NCI-H2107 (cell line): ENCODE results near the gene NLGN4X.

Experiments used
- DNase-seq: peaks from one replicate; lab custom pipeline; 2025; lab: John Stamatoyannopoulos, UW

NLGN4X gene

DNA sequence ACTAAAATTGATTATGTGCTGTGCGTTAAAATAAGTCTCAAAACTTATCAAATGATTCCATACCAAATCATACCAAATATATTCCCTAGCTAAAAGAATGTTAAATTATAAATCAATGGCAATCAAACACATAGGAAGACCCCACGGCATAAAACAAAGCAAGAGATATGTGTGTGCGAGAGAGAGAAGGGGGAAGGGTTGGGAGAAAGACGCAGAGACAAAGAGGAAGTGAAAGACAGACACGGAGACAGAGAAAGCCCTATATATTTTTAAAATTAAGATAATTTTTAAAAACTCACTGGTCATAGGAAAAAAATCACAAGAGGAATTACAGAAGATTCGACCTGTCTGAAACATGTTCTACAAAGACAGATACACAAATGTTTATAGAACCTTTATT, 371.4 kb downstream of the NLGN4X start:
- no peak for DNase-seq

DNA sequence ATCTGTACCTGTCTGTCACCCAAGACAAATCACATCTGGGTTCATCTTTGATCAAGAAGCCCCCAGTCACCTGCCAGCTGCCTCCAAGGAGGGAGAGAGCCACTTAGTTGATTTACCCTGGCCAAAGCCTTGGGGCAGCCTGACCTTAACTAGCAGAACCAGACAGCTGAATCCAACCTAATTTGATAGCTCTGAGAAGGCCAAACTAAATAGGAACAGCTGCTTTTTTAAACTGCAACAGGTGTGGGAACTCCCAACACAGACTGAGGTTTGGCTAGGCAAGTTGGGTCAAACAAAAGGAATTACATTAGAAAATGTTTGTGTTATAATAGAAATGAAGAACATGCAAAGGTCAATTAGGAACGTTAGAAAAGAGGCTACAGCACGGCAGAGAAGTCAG, 375.7 kb downstream of the NLGN4X start:
- DNase-seq, result no peak

DNA sequence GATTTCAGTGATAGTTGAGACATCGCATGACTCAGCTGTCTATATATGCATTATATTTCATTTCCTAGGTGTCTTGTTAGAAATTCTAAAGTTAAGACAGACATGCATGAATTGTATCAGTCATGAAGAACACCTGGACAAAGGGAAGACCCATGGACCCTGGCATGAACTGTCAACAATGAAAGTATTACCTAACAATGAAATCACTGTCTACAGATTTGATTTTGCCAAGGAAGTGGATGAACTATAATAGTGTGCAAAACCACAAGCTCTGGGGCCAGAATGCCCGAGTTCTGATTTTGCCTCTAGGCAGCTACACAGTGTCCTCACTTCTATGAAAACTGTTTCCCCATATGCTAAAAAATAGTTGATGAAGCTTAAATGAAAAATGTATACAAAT, 386.1 kb downstream of the NLGN4X start:
- no peak for DNase-seq
